B cell (primary cell): ENCODE data around the gene MACIR.

Source experiments
- EZH2 ChIP-seq: IDR thresholded peaks from 2 replicates; pipeline ENCODE4 v1.6.1; 2012; ENCODE audit warnings: borderline replicate concordance, low read depth, mild to moderate bottlenecking, moderate library complexity, low read length; ENCODE audit not compliant: insufficient read depth, poor library complexity, severe bottlenecking
- TF ChIP-seq, protein P1 (sequence below): fragments of 200-600 bp; IDR thresholded peaks from one replicate; pipeline ENCODE4 v1.8.0; 2022; ENCODE audit warnings: antibody characterized with exemption, mild to moderate bottlenecking

DNA sequence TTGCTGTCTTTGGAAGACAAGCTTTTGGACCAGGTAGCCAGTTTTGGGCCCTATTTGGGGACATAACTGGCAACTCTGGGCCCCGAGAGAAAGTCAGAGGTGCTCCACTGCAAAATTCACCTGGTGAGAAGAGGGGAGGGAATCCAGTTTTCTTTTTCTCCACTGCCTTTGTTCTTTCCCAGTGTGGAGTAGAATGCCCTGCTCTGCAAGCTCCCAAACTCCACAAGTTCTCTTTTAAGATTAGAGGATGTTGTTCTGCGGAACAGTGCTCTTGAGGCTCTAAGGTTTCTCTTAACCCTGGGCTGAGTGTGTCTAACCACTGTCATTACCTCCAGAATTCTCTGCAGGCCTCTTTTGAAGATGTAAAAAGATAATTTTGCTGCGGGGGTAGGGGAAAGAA, 25.3 kb downstream of the MACIR start:
- TF ChIP-seq, protein P1, sequence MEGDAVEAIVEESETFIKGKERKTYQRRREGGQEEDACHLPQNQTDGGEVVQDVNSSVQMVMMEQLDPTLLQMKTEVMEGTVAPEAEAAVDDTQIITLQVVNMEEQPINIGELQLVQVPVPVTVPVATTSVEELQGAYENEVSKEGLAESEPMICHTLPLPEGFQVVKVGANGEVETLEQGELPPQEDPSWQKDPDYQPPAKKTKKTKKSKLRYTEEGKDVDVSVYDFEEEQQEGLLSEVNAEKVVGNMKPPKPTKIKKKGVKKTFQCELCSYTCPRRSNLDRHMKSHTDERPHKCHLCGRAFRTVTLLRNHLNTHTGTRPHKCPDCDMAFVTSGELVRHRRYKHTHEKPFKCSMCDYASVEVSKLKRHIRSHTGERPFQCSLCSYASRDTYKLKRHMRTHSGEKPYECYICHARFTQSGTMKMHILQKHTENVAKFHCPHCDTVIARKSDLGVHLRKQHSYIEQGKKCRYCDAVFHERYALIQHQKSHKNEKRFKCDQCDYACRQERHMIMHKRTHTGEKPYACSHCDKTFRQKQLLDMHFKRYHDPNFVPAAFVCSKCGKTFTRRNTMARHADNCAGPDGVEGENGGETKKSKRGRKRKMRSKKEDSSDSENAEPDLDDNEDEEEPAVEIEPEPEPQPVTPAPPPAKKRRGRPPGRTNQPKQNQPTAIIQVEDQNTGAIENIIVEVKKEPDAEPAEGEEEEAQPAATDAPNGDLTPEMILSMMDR, result no peak
- TF ChIP-seq EZH2, result no peak
